HG03571 (cell line): ENCODE data around the gene ADCY2.
"Not testable (repeated sequence)": the region's sequence is repeated elsewhere in the genome, so short reads cannot be mapped to it uniquely, and the experiment has no call there.

ENCODE experiments used
- ATAC-seq: cut with Tn5 transposase; IDR thresholded peaks from one replicate; pipeline ENCODE4 v1.9.1; 2021; ENCODE audit not compliant: unreplicated experiment

The ADCY2 gene

GRCh38 chr5:7395432-7395946 is 449 bp upstream of the ADCY2 start:
- no peak for ATAC-seq

GRCh38 chr5:7396713-7397454 is 946 bp downstream of the ADCY2 start:
- no peak for ATAC-seq

- no peak for ATAC-seq
Observed at GRCh38 chr5:7397937-7398336, 2.0 kb downstream of the ADCY2 start.

GRCh38 chr5:7398596-7399280 is 2.8 kb downstream of the ADCY2 start:
- ATAC-seq: no peak

GRCh38 chr5:7405277-7405676 is 9.3 kb downstream of the ADCY2 start:
- no peak for ATAC-seq

- no peak for ATAC-seq
Observed at GRCh38 chr5:7410936-7411511, 15.1 kb downstream of the ADCY2 start.

GRCh38 chr5:7412409-7412808 is 16.5 kb downstream of the ADCY2 start:
- no peak for ATAC-seq

GRCh38 chr5:7415123-7415522 is 19.2 kb downstream of the ADCY2 start:
- no peak for ATAC-seq

- ATAC-seq: no peak
Observed at GRCh38 chr5:7415587-7416535, 19.9 kb downstream of the ADCY2 start.

GRCh38 chr5:7418276-7418675 is 22.3 kb downstream of the ADCY2 start:
- no peak for ATAC-seq

- no peak for ATAC-seq
Observed at GRCh38 chr5:7419367-7419766, 23.4 kb downstream of the ADCY2 start.

- no peak for ATAC-seq
Observed at GRCh38 chr5:7419846-7420245, 23.9 kb downstream of the ADCY2 start.

- ATAC-seq: no peak
Observed at GRCh38 chr5:7420510-7421280, 24.8 kb downstream of the ADCY2 start.

- ATAC-seq: no peak
Observed at GRCh38 chr5:7422316-7423106, 26.6 kb downstream of the ADCY2 start.

- ATAC-seq: not testable (repeated sequence)
Observed at GRCh38 chr5:7423231-7423630, 27.3 kb downstream of the ADCY2 start.

- no peak for ATAC-seq
Observed at GRCh38 chr5:7425830-7426229, 29.9 kb downstream of the ADCY2 start.

GRCh38 chr5:7426284-7426683 is 30.3 kb downstream of the ADCY2 start:
- ATAC-seq: no peak

GRCh38 chr5:7434914-7435313 is 39.0 kb downstream of the ADCY2 start:
- no peak for ATAC-seq

GRCh38 chr5:7435503-7435902 is 39.6 kb downstream of the ADCY2 start:
- ATAC-seq: no peak
